HG03469 (cell line): Measurements from ENCODE around the gene CDH13.

ENCODE experiments used
- ATAC-seq: cut with Tn5 transposase; IDR thresholded peaks from one replicate; pipeline ENCODE4 v1.9.1; 2021; ENCODE audit warnings: mild to moderate bottlenecking, moderate library complexity, moderate number of reproducible peaks; ENCODE audit not compliant: unreplicated experiment

The CDH13 gene

DNA sequence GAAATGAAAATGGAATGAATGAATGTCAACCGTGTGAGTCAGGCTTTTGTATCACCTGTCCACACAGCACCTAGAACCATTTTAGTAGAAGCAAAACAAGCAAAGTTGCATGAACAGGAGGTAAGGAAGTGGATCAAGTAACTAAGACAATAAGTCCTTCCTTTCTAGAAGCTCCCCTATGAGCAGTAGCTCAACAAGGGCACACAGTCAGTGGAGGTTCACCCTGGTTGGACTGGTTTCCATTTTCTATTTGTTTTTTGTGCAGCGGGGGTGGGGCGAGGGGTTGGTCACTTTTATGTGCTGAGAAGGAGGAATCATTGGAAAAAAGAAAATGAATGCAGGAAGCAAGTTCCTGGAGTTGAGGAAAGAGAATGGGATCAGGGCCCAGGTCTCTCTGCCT lies 1177.0 kb downstream of the CDH13 start:
- ATAC-seq: no peak

GRCh38 chr16:83804366-83804765 lies 1177.6 kb downstream of the CDH13 start:
- no peak for ATAC-seq

- ATAC-seq: no peak
These were observed 1179.3 kb downstream of the CDH13 start for GRCh38 chr16:83806036-83806435.

DNA sequence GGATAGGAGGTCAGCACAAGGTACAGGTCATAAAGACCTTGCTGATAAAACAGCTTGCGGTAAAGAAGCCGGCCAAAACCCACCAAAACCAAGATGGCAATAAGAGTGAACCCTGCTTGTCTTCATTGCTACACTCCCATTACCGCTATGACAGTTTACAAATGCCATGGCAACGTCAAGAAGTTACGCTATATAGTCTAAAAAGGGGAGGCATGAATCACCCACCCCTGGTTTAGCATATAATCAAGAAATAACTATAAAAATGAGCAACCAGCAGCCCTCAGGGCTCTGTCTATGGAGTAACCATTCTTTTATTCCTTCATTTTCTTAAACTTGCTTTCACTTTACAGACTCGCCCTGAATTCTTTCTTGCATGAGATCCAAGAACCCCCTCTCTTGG lies 1180.0 kb downstream of the CDH13 start:
- ATAC-seq: no peak

- ATAC-seq: no peak
These were observed 1180.5 kb downstream of the CDH13 start for GRCh38 chr16:83807327-83807709.

GRCh38 chr16:83807710-83808572 lies 1181.2 kb downstream of the CDH13 start, which contains the start of gene HSBP1:
TSS of gene HSBP1 (plus strand) at chr16:83807978. CDS start at chr16:83808077, 99 bp downstream.
- ATAC-seq: peak; percentile 89

- peak; percentile 4 for ATAC-seq
These were observed 1181.8 kb downstream of the CDH13 start for GRCh38 chr16:83808573-83809014.

DNA sequence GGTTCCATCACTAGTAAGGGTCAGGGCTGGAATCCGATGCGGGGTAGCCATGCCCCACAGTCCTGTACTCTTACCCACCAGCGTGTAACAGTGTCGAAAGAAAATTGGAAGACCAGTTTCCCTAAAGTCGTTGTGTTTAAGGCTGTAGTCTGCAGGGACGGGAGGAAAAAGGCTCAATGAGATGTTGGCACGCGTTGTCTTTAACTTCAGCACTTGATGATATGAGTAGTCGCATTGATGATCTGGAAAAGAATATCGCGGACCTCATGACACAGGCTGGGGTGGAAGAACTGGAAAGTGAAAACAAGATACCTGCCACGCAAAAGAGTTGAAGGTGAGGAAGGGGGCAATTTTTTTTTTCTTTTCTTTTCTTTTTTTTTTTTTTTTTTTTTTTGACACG lies 1182.3 kb downstream of the CDH13 start:
- no peak for ATAC-seq

- no peak for ATAC-seq
These were observed 1184.1 kb downstream of the CDH13 start for GRCh38 chr16:83810901-83811300.

- ATAC-seq: no peak
These were observed 1187.3 kb downstream of the CDH13 start for GRCh38 chr16:83813823-83814658.

- no peak for ATAC-seq
These were observed 1187.9 kb downstream of the CDH13 start for GRCh38 chr16:83814659-83814985.

- no peak for ATAC-seq
These were observed 1190.3 kb downstream of the CDH13 start for GRCh38 chr16:83817022-83817421.

GRCh38 chr16:83818276-83818675 lies 1191.5 kb downstream of the CDH13 start:
- no peak for ATAC-seq

DNA sequence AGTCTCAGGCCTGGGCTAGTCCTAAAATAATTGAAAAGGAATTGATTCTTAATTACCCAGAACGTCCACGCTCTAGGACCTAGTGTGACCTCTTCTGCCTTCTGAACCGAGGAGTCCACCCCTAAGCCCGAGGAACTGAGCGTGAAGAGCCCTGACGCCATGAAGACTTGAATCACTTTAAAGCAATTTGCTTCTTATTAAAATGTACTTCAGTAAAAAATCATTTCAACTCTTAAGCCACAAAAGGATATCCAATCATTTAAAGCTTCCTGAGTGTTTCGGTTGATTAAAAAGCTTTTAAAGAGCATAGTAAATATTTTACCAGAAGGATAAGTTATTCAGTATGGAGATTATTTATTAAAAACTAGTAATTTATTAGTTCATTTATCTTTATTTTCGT lies 1192.6 kb downstream of the CDH13 start:
- no peak for ATAC-seq

GRCh38 chr16:83826146-83826913 lies 1199.6 kb downstream of the CDH13 start:
- ATAC-seq: no peak

DNA sequence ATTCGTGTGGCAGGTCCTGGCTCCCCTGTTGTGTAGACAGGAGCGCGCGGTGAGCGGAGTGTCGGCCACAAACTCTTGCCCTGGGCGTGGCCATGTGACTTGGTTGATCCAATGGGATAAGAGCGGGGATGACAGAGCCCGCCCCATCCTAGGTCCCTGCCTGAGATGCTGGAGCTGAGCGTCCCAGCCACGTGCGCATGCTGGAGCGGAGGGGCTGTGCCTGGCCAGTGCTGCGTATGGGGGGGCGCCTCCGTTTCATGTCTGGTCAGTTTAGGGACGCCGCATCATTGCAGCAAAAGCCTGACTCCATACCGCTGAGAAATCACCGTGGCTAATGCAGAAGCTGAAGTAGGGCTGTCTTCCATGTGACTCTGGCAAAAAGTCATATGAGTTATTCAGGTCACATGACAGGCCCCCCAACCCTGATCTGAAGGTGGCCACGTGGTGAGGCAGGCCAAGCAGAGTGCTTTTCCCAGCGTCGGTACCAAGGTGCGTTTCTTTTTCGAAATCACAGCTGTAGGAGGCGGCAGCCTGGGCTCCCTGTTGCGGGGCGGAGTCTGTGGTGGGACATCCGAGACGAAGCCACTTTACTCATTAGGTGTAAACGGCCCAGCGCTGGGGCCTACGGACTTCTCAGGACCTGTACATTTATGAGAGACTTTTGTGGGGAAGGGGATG lies 1203.5 kb downstream of the CDH13 start:
- ATAC-seq: no peak

DNA sequence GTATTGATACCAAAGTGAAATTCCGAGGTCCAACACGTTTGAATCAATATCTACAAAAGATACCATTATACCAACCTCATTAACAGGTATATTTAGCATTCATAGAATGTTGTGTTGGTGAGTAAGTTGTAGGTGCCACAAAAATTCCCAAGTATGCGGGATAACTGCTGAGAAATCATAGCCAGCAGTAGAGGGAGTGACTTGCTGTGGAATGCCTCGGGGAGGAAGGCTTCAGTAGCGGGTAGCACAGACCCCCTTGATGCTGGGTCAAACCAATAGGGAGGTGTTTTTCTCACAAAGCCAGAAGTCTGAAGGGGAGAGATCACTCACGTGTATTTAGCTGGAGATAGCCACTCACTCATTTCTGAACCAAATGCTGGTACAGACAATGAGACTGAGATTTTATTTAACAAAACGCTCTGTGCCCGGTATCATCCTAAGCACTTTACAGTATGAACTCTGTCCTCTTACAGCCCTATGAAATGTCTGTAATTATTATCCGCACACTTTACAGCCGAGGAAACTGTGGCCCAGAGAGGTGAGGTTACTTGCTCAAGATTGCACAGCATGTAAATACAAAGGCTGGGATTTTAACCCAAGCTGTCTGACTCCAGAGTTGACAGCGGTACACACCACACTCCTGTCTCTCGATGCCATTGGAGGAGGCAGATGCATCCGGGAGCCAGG lies 1204.1 kb downstream of the CDH13 start:
- no peak for ATAC-seq

GRCh38 chr16:83831456-83831987 lies 1204.8 kb downstream of the CDH13 start:
- ATAC-seq: no peak

DNA sequence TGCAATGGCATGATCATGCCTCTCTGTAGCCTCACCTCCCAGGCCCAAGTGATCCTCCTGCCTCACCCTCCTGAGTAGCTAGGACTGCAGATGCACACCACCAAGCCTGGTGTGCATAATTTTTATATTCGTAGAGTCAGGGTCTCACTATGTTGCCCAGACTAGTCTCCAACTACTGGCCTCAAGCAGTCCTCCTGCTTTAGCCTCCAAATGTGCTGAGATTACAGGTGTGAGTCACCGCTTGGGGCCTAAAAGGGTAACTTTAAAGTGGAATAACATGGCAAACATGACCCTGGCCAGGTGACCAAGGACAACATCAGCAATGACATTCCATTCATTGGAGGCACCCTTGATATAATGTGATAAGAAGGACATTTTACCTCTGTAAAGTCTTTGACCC lies 1207.2 kb downstream of the CDH13 start:
- no peak for ATAC-seq
